HG03175 (cell line): ENCODE results near the gene KCNAB2.
A peak's percentile ranks its signal among the peaks of the same experiment; 100 is the strongest.

Source experiments
- ATAC-seq: cut with Tn5 transposase; IDR thresholded peaks from one replicate; pipeline ENCODE4 v1.9.1; 2021; ENCODE audit warnings: mild to moderate bottlenecking, moderate library complexity; ENCODE audit not compliant: unreplicated experiment

KCNAB2 gene

DNA sequence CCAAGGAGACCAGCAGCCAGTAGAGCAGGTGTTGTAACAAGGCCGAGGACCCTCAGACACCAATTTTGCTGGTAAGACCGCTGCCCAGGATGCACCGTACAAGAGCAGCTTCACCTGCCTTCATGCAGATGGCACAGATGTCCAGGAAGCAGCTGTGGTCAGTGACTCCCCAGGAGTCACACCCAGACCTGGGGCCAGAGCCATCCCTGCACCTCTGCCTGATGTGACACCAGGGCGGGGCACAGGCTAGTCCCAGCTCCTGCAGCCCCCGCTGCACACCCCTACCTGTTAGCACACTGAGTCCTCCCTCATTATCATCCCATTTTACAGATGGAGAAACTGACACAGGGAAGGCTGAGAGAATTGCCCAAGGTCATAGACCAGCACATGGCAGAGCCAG, 16.3 kb upstream of the KCNAB2 start:
- no peak for ATAC-seq

DNA sequence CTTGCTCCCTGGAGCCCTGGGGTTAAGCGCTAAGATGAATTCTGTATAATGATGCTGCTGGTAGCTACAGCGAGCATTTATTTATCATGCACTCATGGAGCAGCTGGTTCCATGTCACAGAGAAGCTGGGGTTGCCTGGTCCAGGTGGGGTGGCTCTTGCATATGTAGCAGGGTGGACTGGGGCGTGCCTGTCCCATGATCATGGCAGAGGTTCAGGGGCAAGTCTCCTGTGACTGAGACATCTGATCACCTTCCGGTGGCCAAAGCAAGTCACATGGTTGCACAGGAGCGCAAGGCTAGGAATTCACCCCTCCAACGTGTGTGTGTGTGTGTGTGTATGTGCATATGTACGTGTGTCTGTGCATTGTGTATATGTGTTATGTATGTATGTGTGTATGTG, 15.6 kb upstream of the KCNAB2 start:
- no peak for ATAC-seq

DNA sequence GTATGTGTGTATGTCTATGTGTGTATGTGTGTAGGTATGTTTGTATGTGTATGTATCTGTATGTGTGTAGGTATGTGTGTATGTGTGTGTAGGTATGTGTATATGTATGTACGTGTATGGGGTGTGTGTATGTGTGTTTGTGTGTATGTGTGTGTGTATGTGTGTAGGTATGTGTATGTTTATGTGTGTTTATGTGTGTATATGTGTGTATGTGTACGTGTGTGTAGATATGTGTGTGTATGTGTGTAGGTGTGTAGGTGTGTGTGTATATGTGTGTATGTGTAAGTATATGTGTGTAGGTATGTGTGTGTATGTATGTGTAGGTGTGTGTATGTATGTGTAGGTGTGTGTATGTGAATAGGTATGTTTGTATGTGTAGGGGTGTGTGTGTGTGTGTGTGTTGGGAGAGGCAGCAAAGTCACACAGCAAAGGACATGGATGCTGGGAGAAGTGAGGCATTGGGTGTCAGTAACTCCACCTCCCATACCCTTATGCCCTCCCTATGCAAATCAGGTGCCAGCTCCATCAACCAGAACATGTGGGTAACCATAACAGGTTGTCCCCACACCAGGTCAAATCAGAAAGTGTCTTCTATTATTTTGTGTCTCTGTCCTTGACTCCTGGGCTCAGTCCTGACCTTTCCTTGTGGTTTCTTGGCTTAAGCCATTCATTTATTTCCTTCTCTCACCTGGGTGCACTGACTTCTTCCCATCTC, 15.0 kb upstream of the KCNAB2 start:
- no peak for ATAC-seq

DNA sequence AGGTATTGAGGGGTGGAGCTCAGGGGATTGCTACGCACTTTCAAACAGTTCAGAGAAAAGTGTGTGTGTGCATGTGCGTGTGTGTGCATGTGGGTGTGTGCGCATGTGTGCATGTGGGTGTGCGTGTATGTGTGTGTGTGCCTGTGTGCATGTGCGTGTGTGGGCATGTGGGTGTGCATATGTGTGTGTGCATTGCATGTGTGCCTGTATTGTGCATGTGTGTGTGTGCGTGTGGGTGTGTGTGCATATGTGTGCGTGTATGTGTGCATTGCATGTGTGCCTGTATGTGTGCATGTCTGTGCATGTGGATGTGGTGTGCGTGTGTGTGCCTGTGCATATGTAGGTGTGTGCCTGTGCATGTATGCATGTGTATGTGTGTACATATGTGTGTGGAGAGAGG, 12.6 kb upstream of the KCNAB2 start:
- no peak for ATAC-seq

DNA sequence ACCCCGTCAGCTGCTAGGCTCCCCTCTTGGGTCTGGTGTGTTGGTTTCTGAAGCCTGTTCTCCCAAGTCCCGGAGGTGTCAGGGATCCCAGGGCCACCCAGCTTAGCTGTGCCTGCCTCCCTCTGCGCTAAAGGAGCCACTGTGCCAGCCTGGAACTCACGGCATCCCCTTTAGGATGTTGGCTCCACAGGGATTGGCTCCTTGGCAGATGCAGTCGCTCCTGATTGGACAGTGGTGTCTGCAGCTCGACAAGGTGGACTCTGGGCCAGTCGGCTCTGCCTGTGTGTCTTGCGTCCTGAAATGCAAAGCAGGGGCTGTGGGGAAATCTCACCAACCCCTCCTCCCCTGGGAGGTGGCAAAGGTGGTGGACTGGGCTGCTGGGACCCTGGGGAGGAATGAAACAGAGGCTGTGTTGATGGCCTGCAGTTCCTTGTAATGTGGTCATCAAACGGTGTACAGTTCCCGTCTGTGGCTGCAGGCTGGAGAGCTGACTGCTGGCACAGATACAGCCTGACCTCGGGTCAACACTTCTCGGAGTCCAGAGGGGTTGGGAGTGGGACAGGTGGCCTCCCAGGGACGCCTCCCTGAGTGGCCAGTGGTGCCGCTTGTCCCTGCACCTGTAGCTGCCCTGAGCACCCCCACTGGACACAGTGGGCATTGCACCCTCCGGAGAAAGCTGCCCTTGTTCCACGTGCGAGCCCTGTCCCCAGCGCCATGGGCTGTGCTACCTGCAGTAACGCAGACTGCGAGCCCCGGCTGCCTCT, 11.5 kb upstream of the KCNAB2 start:
- no peak for ATAC-seq

DNA sequence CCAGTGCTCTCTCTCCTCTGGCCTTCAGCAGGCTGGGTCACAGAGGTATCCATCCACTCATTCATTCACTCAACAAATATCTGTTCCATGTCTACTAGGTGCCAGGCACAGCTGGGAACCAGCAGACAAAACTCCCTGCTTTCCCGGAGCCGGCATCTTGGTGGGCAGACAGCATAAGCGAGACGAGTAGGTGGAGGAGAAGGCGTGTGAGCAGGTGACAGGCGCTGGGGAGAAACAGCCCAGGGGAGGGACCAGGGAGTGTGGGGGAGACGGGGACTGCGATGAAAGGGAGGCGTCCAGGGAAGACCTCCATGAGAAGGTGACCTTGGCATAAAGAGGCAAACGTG, 11.0 kb upstream of the KCNAB2 start:
- ATAC-seq = no peak

DNA sequence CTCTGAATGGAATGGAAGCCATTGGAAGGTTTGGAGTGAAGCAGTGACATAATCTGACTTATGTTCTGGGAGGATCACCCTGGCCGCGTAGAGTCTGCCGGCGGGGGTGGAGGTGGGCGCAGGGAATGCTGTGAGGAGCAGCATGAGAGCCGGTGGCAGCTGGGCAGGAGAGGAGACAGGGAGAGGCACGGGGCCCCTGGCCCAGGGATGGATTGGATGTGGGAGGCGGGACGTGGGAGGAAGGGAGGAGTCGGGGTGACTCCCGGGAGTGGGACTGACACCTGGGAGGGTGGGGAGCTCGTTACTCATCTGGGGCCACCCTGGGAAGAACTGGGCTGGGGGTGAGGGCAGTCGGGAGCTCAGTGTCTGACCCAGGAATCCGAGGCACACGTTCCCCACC, 10.4 kb upstream of the KCNAB2 start:
- no peak for ATAC-seq

DNA sequence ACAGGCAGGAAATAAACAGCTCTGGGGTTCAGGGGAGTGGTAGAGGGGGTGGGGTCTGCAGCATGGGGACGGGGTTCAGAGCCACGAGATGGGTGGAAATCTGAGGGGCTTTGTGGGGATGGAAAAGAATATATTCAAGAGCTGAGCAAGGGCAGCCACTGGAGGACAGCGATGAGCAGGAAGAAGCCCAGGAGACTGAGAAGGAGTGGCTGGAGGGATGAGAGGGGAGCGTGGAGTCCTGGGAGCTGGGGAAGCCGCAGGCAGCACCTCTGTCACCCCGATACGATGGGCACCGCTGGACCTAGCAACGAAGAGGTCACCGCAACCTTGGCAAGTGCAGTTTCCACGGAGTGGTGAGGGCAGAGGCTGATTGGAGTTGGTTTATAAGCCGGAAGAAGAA, 10.0 kb upstream of the KCNAB2 start:
- ATAC-seq = no peak

DNA sequence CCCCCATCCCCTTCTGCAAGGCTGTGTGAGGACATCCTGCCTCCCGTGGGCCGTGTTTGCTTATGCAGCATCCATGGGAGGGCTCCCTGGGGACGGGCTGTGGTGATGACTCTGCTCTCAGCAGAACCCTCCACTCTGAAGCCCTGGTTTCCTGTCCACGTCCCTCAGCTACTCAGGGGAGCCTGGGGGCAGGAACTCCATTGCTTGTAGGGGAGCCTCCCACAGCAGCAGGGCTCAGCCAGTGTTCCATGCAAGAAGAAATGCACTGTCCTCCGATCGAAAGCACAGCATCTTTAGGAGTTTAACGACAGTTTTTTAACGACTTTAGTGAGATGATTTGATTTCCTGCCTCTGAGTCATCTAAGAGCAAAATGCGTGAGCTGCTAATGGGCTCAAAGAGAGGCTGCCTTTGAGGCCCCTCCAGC, 8.3 kb upstream of the KCNAB2 start:
- ATAC-seq = peak; percentile 68

DNA sequence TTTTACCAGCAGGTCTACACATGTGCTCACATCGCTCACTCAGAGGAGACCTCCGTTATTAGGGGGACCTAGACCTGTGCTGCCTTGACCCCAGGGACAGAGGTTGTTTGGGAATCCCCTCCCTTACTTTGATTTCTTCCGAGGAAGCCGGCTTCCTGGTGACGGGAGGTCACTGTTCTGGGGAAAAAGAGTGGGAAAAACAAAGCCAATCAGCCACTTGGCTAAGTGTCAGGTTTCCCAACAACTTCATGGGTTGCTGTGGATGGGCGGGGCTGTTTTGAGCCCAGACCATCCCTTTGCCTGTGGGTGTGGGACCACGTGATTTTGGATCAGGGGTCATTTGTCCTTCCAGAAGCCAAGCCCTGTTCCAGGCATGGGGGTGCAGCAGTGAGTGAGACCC, 7.1 kb upstream of the KCNAB2 start:
- ATAC-seq = no peak

DNA sequence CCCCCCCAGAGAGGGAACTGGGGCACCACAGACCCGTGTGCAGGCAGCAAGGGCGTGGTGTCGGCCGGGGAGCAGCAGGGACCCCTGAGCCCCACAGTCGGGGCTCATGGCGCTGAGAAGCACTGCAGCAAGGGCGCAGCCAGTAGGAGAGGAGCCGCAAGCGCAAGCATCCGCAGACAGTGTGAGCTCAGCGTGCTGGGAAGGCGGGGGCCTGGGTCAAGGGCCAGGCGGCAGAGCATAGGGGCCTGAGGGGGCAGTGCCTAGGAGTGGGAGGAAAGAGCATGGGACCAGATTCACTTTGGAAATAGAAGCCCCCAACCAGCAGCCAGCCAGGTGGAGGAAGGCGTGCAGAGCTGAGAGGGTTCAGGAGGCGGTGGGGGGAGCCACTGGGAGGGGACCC, 6.7 kb upstream of the KCNAB2 start:
- ATAC-seq = no peak

DNA sequence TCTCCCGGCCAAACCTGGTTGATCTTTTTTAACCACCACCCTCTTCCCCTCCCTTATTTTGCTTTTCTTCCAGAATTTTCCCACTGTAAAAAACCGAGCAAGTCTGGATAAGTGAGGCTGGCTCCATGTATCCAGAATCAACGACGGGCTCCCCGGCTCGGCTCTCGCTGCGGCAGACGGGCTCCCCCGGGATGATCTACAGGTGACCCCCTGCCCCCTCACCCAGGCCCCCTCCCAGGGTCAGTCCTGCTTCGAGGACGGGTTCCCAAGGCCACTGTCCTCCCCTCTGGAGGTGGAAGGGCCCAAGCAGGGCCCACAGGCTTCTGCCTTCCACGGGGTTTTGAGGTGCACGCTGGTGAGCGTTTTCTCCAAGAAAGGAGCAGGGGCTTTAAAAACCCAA, 5.2 kb upstream of the KCNAB2 start:
- ATAC-seq = no peak

DNA sequence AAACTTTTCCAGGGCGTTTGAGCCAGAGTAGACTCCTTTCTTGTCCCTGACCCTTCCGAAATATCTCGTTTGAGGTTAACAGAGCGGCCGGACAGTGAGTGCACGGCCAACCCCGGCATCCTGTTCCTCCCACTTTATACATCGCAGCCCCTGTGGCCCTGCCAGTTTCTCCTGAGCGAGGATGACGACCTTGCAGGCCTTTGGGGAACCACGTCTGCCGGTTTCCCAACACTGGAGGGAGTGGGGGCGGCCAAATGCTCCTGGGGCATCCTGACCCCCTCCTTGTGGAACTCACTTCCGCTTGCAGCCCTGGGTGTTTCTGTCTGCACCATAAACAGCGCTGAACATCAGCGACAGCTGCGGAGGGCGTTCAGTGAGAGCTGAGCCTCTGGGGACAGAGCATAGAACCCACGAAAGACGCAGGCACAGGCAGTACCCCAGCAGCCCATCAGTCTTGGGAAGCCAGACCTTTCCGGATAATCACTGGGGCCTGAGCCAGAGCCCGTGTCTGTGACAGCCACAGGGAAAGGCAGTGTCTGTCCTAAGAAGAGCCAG, 4.8 kb upstream of the KCNAB2 start:
- ATAC-seq = no peak

DNA sequence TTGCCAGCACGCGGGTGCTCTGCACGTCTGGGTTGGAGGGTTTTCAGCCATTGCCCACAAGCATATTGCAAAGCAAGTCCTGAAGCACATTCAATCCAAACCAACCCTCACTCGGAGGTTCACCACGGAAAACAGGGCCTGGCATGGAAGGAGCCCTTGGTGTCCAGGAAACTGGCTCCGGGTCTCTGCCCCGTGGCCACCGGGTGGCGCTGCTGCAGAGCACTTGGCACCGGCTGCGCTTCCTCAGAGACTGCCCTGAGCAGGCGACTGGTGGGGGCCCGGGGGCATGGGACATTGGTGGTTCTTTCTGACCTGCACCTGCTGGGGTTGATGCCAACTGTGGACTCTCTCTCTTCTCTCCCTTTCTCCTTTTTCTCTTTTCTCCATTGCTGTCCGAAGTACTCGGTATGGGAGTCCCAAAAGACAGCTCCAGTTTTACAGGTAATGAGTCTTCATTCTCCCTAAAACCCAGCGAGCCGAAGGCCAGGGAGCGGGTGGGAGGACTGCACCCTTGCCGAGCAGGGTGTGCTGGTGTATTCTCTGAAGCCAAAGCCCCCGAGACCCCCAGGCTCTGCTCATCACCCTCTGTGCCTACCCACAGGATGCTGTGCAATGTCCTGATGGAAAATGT, 4.1 kb upstream of the KCNAB2 start:
- no peak for ATAC-seq

DNA sequence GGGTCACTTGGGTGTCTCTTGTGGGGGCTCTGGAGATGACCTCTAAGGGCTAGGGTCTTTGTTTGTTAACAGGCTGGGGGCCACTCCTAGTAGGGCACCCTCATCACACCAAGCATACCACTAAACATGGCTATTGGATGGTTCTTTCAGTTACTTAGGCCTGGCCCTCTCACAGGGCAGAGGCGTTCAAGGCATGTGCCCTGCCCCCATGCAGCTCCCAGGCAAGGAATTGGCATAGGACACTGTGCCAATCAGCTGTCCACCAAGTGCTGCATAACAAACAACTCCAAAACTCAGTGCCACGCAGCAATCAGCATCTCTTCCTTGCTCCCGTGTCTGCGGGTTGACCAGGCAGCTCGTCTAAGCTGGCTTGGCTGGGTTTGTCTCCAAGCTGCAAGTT, 2.1 kb upstream of the KCNAB2 start:
- no peak for ATAC-seq

DNA sequence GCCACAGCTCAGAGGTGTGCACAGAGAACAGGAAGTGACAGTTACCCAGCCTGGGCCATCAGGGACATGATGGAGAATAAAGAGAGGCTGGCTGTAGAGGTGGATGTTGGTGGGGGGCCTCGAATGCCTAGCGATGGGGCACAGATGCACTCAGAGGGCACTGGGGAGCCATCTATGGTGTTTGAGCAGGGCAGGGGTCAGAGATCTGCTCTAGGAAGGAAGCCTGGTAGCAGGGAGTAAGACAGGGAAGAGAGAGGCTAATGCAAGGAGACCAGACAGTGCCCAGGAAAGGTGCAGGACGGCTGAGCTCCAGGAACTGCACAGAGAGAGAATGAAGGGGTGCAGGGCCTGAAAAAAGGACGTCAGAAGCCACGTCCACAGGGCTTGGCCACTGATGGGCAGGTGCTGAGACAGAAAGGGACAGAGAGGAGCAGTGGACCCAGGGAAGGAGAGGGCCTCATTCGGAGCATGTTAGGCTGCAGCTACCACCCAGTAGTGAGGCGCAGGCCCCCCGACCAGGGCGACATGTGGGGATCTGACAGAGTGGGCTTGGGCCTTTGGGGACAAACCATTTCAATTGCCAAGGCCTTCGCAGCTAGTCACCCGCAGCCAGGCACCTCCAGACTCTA, 1.1 kb upstream of the KCNAB2 start:
- ATAC-seq = no peak

DNA sequence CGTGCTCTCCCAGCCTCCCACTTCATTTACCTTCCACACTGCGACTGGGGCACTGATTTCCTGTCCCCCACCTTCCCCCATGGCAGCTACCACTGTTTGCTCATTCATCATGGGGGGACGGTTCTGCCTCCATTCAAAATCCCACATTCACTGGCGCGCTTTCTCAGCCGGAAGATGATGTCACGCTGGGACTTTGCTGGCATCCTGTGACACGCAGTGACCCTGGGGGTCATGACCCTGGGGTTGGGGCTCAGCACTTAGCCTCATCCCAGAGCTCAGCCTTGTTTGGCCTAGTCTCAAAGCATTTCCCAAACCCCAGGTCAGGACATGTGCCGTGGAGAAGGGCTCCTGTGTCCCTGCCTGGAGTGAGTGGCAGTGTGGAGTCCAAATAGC, 582 bp upstream of the KCNAB2 start:
- no peak for ATAC-seq

DNA sequence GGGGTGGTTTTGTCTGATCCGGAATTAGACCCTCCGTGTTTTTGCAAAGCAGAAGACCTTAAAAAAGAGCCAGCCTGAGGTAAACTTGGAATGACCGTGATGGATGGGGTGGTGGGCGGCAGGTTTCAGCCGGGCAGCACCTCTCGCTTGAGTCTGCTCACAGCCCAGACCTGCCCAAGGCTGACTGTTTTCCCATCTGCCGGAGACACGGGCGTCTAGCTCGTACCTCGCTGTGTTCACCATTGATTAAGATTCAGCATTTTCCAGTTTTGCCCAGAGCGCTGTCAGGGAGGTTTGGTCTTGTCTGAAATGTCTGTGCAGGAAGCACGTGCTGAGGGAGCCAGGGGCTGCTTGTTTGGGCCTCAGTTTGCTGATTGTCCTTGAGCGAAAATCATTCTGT, 591 bp downstream of the KCNAB2 start:
- no peak for ATAC-seq

DNA sequence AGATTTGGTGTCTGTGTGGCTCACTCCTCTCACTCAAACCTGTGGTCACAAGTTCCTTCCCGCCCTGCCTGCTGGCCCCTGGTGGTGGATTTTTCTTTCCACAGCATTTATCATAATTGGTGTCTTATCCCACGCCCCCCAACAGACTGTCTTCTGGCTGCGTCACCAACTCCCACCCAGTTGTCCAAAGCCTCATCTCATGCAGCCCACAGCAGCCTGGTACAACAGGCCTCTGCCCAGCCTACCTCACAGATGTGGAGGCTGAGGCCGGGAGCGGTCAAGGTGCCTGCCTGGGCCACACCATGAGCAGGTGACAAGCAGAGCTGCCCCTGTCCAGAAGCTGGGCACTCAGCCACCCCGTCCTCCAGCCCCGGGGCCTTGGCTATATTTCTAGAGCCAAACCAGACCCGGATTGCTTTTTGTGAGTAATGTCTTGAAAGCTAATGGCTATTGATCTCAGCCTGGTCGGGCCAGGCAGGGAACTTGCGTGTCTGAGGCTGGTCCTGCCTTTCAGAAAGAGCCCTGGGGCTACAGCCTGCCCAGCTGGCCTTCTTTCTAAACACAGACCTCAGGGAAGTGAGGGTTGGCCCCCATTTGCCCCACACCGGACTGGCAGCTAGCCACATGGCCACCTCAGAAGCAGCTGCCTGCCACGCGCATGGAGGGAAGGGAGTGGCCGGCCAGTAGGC, 2.6 kb downstream of the KCNAB2 start:
- ATAC-seq = no peak

DNA sequence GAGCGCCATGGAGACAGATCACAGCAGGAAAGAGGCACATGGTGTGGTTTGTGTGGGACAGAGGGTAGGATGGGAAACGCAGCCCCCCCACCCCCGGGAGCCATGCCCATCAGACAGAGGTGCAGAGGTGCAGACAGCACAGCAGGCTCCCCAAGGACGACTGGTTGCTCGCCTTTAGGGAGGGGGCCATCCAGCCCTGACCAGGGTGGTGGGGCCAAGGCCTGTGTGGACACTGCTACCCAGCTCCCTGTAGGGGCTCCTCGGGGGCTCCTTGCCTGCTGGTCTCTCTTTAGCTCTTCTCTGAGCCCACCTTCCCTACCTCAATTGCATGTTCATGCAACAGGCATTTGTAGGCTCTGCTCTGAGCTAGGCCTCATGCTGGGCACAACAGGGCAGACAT, 3.7 kb downstream of the KCNAB2 start:
- ATAC-seq = no peak

DNA sequence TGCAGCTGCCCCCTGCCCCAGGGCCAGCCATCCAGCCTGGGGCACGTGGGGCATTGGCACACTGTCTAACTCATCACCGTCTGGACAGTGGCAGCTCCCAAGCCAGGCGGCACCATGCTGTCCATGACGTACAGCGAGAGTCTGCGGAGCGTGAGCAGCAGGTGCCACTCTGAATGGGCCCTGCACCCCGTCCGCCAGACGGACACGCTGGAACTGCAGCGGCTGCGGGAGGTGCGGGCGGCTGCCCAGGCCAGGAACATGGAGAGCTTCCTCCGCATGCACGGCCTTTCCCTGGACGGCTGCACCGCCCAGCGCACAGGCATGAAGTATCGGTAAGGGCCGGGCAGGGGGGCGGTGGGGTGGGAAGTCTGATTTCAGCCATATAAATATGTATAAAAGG, 5.7 kb downstream of the KCNAB2 start:
- ATAC-seq = no peak
